K562 (cell line): Measurements from ENCODE around the gene KLK15. TPM values are rescaled to one million over a fixed set of nuclear protein-coding genes. Genes with fewer than 3 reads are reported as not detected.

Experiments
- ATF1 ChIP-seq, 2 experiments: fragments of 450-650 bp in 1 of 2; IDR thresholded peaks; 2 replicates each; pipeline ENCODE4 v1.6.1; 2016; ENCODE audit warnings: missing compliant biosample characterization in 1 of 2, missing genetic modification characterization in 1 of 2
- CREM ChIP-seq: IDR thresholded peaks from 2 replicates; pipeline ENCODE4 v1.6.1; 2014; ENCODE audit warnings: antibody characterized with exemption, low read depth
- HDAC1 ChIP-seq, 2 experiments: fragments of 450-650 bp; IDR thresholded peaks; 2 replicates each; pipeline ENCODE4 v1.6.1; 2016 to 2017; ENCODE audit warnings: inconsistent platforms in 1 of 2, mild to moderate bottlenecking in 1 of 2, moderate library complexity in 1 of 2
- KDM2B ChIP-seq: fragments of 250-450 bp; sonication (Bioruptor Pico); IDR thresholded peaks from 2 replicates; pipeline ENCODE4 v1.8.0; 2021; ENCODE audit warnings: mild to moderate bottlenecking, moderate library complexity
- MECOM ChIP-seq: fragments of 250-450 bp; sonication (Bioruptor Pico); IDR thresholded peaks from 2 replicates; pipeline ENCODE4 v1.8.0; 2022; ENCODE audit warnings: inconsistent platforms
- MXI1 ChIP-seq: IDR thresholded peaks from 2 replicates; pipeline ENCODE4 v1.6.1; 2011; ENCODE audit warnings: low read depth, mild to moderate bottlenecking, improper control_type of control experiment, low read length
- PCBP2 ChIP-seq: fragments of 200-400 bp; formaldehyde crosslinking; IDR thresholded peaks from 2 replicates; pipeline ENCODE4 v1.6.1; 2018; ENCODE audit warnings: low read length, low read depth, mild to moderate bottlenecking, moderate library complexity; ENCODE audit not compliant: poor library complexity, severe bottlenecking
- RBM34 ChIP-seq: fragments of 200-400 bp; formaldehyde crosslinking; IDR thresholded peaks from 2 replicates; pipeline ENCODE4 v1.6.1; 2018; ENCODE audit warnings: low read length, borderline replicate concordance; ENCODE audit not compliant: insufficient read depth
- RERE ChIP-seq: sonication (generic); formaldehyde crosslinking; IDR thresholded peaks from 2 replicates; pipeline ENCODE4 v1.8.0; 2023; ENCODE audit warnings: missing genetic modification reagents, mild to moderate bottlenecking, borderline replicate concordance
- SAP30 ChIP-seq: fragments of 200-600 bp; sonication (generic); IDR thresholded peaks from 2 replicates; pipeline ENCODE4 v1.6.1; 2012; ENCODE audit warnings: borderline replicate concordance, low read depth, mild to moderate bottlenecking, moderate library complexity, low read length, control low read depth, inconsistent platforms; ENCODE audit not compliant: insufficient read depth, poor library complexity, severe bottlenecking
- SRSF3 ChIP-seq: fragments of 200-400 bp; formaldehyde crosslinking; IDR thresholded peaks from 2 replicates; pipeline ENCODE4 v1.6.1; 2016; ENCODE audit warnings: mild to moderate bottlenecking, low read length, moderate library complexity; ENCODE audit not compliant: insufficient read depth
- ZBTB1 ChIP-seq: sonication (generic); formaldehyde crosslinking; IDR thresholded peaks from 2 replicates; pipeline ENCODE4 v1.8.1; 2023; ENCODE audit warnings: missing genetic modification reagents, low read depth, mild to moderate bottlenecking, borderline replicate concordance
- polyA plus RNA-seq, 8 experiments: library from polyadenylated mRNA; depleted of rRNA in 4 of 8; stranded (reverse) in 5 of 8; unstranded in 3 of 8; fragments of >200 nt; fragmentation: Nextera tagmentation in 2 of 8; fragmentation: Illumina TruSeq in 1 of 8; extraction: Ambion mirVana in 2 of 8; extraction: Trizol in 1 of 8; gene quantifications; 2 replicates each; pipeline versions ENCODE4 v1.2.1 to v1.2.3, GENCODE V29; 2011 to 2014; ENCODE audit warnings: inconsistent platforms in 1 of 8, missing spikeins in 1 of 8
- total RNA-seq, 7 experiments: library from RNA; depleted of rRNA in 6 of 7; stranded (reverse); fragments of >200 nt in 6 of 7; fragmentation: Illumina TruSeq in 2 of 7; extraction: Trizol in 2 of 7; gene quantifications; 2 replicates each; pipeline versions ENCODE4 v1.2.1 to v1.2.3, GENCODE V29; 2011 to 2021; ENCODE audit warnings: low replicate concordance in 1 of 7
- TF ChIP-seq, protein P1 (sequence below), 2 experiments: fragments of 450-650 bp; IDR thresholded peaks; 2 replicates each; pipeline ENCODE4 v1.6.1; 2018; ENCODE audit warnings: mild to moderate bottlenecking in 2 of 2, low read depth in 1 of 2; ENCODE audit not compliant: partially characterized antibody in 2 of 2
- TF ChIP-seq, protein P2 (sequence below): sonication (generic); formaldehyde crosslinking; IDR thresholded peaks from 2 replicates; pipeline ENCODE4 v1.9.0; 2022; ENCODE audit warnings: mild to moderate bottlenecking, missing genetic modification reagents

The KLK15 gene
- total and polyA plus RNA-seq, 9 of the 15 experiments (the other 6 are each of a cell fraction or from before 2014, with no cell fraction given) = not detected

DNA sequence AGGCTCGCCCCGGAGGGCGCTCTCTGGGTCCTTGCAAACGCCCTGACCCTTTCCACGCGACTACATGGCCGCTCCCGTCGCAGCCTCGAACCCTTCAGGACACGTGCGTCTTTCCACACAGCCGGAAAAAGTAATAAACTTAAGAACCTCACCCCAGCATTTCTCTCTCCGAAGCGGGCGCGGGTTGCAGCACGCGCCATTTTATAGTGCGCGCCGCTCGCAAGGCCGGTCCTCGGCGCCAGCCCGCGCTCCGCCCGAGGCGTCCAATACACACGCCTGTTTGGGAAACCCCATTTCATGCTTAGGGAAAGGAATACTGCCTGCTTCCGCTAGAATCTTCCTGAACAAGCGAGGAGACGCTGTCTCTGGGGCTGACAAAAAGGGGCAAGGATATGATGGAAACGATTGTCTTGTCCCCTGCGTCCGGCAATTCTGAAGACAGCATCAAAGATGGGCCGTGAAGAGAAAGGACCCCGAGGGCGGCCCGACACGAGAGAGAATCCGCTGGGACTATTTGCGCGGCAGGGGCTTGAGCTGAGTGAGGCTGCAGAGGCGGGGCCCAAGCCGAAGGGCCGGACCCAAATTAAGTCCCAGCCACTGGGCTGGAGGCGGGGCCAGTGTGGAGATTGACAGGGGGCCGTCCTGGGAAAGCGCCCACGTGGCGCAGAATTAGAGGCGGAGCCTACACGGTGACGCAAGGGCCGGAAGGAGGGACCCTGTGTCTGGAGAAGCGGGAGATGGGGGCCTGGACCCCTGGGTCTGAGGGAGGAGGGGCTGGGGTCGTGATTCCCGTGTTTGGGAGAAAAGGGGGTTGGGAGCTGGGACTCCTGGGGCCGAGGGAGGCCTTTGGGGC lies 28.7 kb downstream of the KLK15 start (continued):
- TF ChIP-seq RERE = no peak
- TF ChIP-seq MECOM = no peak
- no peak for TF ChIP-seq PCBP2
- TF ChIP-seq, protein P1, sequence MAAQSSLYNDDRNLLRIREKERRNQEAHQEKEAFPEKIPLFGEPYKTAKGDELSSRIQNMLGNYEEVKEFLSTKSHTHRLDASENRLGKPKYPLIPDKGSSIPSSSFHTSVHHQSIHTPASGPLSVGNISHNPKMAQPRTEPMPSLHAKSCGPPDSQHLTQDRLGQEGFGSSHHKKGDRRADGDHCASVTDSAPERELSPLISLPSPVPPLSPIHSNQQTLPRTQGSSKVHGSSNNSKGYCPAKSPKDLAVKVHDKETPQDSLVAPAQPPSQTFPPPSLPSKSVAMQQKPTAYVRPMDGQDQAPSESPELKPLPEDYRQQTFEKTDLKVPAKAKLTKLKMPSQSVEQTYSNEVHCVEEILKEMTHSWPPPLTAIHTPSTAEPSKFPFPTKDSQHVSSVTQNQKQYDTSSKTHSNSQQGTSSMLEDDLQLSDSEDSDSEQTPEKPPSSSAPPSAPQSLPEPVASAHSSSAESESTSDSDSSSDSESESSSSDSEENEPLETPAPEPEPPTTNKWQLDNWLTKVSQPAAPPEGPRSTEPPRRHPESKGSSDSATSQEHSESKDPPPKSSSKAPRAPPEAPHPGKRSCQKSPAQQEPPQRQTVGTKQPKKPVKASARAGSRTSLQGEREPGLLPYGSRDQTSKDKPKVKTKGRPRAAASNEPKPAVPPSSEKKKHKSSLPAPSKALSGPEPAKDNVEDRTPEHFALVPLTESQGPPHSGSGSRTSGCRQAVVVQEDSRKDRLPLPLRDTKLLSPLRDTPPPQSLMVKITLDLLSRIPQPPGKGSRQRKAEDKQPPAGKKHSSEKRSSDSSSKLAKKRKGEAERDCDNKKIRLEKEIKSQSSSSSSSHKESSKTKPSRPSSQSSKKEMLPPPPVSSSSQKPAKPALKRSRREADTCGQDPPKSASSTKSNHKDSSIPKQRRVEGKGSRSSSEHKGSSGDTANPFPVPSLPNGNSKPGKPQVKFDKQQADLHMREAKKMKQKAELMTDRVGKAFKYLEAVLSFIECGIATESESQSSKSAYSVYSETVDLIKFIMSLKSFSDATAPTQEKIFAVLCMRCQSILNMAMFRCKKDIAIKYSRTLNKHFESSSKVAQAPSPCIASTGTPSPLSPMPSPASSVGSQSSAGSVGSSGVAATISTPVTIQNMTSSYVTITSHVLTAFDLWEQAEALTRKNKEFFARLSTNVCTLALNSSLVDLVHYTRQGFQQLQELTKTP (IDR thresholded peaks at IDR 0.05; ENCODE audit: low read depth in 1 of 2, partially characterized antibody in 2 of 2) = peak in 1 of 2 experiments; percentile 75
- no peak for TF ChIP-seq KDM2B (CRISPR knock-in tag)
- TF ChIP-seq HDAC1 (IDR thresholded peaks at IDR 0.05) = peak; percentile 83 to 96; a peak in 3 of 4 replicates
- no peak for TF ChIP-seq RBM34
- TF ChIP-seq CREM = peak; percentile 81
- no peak for TF ChIP-seq ZBTB1
- TF ChIP-seq, protein P2, sequence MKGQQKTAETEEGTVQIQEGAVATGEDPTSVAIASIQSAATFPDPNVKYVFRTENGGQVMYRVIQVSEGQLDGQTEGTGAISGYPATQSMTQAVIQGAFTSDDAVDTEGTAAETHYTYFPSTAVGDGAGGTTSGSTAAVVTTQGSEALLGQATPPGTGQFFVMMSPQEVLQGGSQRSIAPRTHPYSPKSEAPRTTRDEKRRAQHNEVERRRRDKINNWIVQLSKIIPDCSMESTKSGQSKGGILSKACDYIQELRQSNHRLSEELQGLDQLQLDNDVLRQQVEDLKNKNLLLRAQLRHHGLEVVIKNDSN = peak; percentile 97
- peak; percentile 95 for TF ChIP-seq SAP30
- peak; percentile 34; the same call in 1 of the 2 replicates for TF ChIP-seq ATF1 (CRISPR knock-in tag; IDR thresholded peaks at IDR 0.05)
- TF ChIP-seq ATF1 (tag; IDR thresholded peaks at IDR 0.05) = peak; percentile 92
- TF ChIP-seq MXI1 = peak; percentile 51; the same call in 1 of the 2 replicates
- 0 out of 2 replicates have a peak, but pooled peaks have one; percentile 56 for TF ChIP-seq SRSF3
